HG02885 (cell line): ENCODE measurements around the gene DCTN1.
"Not testable (repeated sequence)": the region's sequence is repeated elsewhere in the genome, so short reads cannot be mapped to it uniquely, and the experiment has no call there.

Experiments used
- ATAC-seq: cut with Tn5 transposase; IDR thresholded peaks from one replicate; pipeline ENCODE4 v1.9.1; 2021; ENCODE audit warnings: mild to moderate bottlenecking; ENCODE audit not compliant: unreplicated experiment, poor library complexity

The DCTN1 gene

DNA sequence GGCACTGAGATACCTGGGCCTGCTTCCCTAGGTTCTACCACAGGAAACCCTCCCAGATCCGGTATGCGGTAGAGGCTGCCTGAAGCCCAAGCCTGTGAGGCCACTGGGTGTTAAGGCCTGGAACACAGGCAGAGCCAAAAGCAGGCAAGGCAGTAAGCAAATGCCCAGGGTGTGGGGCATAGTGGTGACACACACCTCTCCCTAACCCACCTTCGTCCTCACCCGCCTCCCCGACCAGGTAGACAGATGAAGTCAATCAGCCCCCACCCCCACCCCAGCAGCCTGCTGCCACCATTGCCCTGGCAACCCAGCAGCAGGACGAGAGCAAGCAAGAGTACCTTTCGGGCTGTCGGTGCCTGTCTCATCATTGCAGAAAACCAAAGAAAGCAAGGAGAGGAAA lies 6.1 kb downstream of the DCTN1 start:
- no peak for ATAC-seq

DNA sequence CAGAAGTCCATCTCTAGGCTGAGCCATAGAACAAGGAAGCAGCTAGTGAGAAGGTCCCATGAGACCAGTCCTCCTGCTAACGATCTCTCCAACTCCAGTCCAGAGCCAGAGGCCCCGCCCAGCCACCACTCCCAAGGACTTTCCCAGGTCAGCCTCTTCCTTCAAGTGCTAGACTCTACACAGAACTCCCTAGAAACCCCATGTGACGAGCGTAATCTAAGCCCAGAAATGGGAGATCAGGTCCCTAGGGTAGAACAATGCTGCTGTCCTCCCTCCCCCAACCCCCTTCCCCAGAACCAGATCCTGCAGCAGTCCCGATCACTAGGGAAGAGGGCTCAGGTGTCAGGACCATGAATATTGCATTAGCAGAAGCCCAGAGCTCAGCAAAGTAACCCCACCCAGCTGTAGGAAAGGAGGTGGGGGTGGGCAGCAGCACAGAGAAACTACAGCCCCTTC lies 6.9 kb downstream of the DCTN1 start:
- no peak for ATAC-seq

DNA sequence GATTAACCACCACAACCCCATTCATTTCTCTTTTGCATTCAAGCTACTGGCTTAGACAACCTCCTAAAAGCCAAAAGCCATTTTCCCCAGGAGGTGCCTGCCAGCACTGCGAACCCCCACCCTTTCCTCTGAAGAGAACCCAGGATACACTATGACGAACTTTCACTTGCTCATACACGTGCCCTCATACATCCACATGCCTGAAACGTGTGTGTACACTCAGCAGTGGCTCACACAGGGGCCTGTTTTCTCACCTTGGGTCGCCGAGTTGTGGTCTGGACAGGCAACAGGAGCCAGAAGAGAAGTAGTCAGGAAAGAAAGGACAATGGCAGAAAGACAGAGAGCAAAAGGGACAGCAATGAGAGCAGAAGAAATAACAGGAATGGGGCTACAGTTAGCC lies 7.4 kb downstream of the DCTN1 start:
- no peak for ATAC-seq

DNA sequence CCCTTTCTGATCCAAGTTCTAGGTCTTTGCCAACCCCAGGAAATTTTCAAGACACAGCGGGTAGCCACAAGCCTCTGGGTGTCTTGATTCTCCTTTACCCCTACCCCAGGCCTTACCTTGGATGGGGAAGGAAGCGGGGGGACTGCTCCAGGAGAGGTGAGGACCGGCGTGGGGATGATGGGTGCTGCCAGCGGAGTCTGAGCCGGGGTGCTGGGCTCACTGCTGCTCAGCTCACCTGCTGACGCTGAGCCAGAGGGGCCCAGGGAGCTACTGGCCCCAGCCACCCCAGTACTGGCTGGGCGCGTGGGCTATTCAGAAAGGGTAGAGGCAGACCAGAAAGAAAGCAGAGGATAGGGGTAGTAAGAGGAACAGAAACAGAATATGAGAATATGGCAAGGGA lies 8.7 kb downstream of the DCTN1 start:
- ATAC-seq: no peak

DNA sequence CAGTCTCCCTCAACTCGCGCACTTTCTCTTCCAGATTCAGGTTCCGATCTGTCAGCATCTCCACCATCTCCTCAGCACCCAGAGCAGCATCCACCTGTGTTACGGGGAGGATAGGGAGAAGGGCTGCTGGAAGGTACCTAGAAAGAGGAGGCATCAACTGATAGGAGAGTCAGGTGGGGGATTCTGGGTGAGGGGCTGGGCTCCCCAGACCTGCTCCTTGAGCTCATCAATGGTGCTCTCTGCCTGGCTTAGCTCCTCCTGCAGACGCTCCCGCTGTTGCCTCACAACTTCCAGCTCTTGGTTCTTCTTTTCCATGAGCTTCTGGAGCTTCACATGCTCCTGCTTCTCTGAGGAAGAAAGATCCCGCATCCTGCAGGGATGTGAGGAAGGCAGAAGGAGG lies 10.1 kb downstream of the DCTN1 start:
- ATAC-seq: no peak

DNA sequence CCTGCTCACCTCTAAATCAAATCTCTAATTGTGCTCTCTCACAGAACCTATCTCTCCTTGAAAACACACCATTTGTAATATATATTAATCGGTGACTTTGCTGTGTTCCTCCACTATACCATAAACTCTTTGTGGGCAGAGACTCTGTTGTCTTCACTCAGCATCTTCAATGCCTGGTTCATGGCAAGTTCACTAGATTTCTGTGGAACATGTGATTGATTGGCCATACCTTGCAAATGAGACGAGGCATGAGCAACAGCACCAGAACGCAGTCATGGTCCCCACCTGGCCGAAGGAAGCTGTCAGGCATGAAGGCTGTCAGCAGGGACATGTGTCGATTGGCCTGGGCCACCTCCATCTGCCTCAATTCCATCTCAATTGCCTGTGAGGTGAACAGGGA lies 11.6 kb downstream of the DCTN1 start:
- ATAC-seq: no peak

DNA sequence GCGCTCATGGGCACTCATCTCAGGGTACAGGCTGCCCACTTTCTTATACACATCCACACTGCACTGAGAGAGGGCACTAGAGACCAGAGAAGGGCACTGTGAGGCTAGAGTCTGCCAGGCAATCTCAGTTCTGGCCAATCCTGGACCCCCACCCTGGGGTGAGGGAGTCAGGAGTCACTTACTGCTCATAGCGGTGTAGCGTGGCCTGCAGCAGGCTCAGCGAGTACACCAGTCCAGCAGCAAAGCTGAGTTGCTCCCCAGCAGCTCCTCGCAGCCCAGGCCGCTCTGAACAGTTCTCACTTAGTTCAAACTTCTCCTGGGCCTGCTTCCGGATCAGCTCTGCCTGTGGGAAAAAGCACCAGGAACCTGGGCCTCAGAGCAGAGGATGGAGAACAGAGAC lies 12.3 kb downstream of the DCTN1 start:
- ATAC-seq: no peak

DNA sequence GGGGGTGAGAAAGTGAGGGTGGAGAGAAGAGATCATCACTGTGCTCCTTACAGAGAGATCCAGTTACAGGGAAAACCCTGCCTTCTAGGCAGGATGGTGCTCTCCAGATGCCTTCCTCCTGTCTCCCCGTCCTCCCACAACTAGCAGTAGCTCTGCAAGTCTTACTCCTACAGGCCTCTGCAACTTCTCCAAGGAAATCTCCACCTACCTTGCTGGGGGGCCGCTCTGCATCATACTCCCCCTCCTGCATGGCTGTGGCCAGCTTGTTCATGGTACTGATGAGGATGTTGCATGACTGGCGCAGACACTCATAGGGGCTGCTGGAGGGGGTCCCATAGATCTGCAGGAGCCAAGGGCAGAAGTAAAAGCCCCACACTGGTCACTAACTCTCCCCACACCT lies 14.1 kb downstream of the DCTN1 start:
- ATAC-seq: no peak

DNA sequence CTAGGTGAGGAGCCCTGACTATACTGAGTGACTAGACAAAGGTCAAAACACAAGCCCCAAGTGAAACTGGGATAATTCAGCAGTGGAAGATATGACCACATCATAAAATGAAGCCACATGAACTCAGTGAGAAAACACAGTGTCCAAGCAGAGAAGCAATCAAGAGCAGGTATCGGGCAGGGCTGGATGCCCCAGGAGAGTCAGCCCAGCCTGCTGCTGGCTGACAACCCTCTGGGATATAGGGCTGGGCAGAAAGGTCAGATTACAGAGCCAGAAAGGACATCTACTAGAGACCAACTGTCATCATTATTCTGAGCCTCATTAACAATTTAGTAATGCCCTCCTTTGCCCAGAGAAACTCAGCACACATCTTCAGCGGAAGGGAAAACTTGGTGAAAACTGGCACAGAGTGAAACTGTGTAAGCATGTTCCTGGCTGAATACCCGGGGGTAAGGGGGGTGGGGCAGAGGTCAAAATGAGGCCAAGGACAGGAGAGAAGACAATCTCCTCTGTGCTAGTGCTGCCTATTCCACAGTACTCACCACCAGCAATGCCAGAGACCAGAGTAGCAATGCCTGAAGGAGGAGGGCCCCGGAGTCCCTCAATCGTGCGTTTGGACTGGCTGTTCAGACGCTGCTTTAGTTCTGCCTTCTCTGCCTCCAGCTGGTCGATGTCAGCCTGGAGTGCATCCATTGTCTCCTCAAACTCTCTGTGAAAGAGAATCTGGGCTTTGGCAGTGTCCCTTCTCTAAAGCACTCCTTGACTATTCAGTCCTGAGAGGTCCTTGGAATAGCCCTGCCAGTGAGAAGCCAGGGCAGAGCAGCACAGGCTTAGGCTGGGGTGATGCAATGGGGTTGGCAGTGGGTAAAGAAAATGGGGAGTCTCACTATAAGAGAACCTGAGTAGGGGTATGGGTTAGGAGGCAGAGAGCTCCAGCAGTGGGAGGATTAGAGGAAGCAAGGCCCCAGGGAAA lies 15.3 kb downstream of the DCTN1 start:
- no peak for ATAC-seq

DNA sequence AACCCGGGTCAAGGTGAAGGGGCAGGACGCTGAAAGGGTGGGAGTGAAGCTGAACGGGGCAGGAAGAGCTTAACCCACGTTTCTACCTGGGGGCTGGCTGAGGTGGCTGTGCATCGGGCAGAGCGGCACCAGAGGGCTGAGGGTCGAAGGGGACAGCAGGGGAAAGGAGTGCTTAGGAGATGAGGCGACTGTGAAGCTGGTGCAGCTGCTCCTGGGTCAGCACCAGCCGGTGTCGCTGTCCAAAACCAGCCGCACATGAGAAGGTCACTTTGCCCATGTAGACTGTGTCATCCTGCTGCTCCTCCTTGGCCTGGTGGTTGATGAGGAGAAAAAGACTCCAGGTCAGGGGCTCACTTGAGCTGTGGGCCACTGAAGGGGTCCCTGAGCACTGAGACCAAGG lies 18.8 kb downstream of the DCTN1 start:
- no peak for ATAC-seq

DNA sequence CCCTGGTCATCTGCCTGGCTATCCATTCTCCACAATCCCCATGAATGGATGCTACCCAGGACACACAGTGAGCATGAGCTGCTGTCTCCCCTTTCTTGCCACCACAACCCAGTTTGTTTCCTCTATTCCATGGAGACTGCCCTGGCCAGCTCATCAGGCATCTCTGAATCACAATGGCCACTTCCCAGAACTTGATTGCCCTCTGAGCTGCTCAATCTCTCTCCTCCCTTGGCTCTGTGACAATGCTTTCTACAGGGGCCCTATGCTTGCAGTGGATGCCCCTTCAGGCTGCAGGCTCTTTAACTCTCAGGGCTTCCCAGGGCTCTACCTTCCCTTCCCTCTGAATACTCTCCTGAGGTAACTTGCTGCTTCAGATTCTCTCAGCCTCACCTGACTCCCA lies 22.5 kb downstream of the DCTN1 start:
- ATAC-seq: no peak

DNA sequence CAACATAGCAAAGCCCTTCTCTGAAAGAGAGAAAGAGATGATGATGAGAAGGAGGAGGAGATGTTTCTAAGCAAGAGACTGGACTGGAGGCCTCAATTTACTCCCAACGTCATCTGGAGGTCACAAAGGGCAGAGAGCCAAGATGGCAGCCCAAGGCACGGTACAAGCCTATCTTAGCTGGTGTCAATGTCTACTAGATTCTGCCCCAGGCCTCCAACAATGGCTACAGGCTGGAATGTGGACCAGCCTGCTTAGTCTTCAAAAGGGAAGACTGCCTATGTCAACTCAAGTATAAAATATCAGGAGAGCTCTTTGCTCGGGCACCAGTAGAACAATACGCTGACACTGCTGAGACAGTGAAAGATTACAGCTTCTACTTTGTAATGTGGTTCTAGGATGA lies 30.2 kb downstream of the DCTN1 start:
- no peak for ATAC-seq

DNA sequence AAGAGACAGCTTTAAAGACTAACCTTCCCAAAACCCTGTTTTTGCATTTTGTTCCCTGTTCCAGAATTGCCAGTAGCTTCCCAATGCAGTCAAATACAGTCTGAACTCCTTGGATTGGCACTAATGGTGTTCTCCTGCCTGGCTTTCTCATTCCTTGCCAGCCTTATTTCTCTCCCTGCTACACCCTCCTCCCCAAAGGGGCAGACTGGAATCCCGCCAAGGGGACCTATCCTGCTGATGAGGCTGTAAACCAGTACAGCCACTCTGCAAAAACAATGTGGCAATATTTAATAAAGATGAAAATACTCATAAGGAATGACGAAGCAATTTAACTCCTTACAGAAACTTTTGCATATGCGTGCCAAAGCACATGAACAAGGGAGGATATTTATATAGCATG lies 32.4 kb downstream of the DCTN1 start:
- no peak for ATAC-seq

DNA sequence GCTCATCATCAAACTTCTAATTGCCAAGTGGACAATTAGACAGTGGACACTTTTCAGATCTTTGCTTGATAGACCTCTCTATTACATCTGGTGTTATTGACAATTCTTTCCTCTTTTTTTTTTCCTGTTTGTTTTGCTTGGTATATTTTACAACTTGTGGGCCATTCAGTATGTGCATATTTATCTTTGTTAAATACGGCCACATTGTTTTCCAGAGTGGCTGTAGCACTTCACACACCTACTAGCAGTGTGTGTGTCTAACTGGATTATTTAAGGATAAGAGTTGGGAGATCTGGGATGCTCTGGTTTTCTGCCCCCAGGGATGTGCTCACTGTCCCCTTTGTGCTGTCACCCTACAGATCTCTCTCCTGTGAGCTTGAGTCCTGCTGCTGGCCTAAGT lies 32.8 kb downstream of the DCTN1 start:
- ATAC-seq: no peak

DNA sequence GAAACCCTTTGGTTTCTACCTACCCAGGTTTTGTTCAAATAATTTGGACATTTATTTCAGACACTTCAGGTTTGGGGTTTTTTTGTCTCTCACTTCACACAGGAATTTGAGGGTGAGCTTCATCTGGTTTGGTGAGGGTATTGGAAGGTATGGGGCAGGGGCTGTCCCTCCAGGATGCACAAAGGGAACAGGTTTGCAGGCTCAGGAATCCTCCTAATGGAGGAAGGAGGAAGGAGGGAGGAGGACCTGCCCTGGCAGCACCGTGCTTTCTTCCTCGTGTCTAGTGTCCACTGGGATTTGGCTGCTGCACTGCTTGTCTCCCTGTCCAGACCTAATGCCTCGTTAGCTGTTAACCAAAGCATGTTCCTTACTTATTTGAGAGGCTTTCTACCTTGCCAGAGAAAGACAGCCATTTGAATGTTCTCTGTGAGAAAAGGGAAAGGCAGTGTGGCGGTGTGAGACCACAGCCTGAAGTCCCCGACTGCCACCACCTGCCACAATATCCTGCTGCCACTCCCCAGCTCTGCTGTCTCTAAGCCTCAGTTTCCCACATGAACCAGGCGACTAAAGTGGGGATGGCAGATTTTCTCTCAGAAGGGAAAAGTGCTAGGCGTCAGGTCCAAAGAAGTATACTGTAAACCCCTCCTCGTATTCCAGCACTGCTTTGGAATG lies 34.7 kb downstream of the DCTN1 start:
- ATAC-seq: no peak

DNA sequence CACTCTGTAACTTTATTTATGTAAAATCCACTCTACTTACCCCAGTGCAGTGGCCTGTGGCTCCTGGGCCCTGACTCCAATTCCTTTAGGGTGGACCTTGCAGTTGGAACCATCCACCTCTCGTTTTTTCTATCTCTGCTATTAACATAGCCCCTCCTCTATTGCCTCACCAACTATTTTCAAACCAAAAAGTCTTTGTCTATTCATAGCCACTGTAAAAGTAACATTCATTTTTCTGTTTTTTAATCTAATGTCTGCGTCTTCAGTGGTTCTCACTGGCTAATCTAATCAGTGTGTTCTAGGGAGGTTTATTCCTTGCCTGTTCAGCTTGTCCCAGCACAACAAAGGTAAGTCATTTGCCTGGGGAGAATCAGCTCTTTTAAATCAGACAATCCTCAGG lies 36.8 kb downstream of the DCTN1 start, which contains the start of gene SLC4A5:
SLC4A5 (minus strand) TSS at position 101 of the 400 bp plus-strand sequence. CDS start 28,393 bp downstream, outside the sequence.
- no peak for ATAC-seq

DNA sequence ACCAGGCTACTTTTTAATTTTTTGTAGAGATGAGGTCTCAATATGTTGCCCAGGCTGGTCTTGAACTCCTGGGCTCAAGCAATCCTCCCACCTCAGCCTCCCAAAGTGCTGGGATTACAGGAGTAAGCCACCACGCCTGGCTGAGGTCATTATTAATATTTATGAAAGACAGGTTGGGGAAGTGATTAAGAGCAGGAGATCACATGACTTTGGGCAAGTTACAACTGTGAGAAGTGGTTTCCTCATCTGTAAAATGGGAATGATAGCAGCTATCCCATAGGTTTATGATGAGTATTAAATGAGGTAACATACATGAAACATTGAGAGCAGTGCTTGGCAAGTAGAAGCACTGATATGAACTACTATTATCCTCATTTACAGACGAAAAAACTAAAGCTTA lies 43.9 kb downstream of the DCTN1 start:
- not testable (repeated sequence) for ATAC-seq

DNA sequence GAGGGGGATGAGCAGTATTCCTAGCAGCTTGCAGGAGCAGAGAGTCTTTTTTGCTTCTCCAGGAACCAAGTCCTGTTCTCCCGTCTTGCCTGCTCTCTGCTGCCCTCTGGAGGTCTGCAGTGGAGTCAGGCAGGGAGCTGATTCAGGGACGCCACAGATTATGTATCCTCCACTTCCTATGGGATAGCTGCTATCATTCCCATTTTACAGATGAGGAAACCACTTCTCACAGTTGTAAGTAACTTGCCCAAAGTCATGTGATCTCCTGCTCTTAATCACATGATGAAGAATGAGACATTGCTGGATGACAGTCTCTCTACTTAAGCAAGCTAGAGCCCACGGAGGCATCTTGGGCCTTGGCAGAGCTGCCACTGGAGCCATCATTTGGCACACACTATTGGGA lies 45.2 kb downstream of the DCTN1 start:
- ATAC-seq: peak; percentile 60

DNA sequence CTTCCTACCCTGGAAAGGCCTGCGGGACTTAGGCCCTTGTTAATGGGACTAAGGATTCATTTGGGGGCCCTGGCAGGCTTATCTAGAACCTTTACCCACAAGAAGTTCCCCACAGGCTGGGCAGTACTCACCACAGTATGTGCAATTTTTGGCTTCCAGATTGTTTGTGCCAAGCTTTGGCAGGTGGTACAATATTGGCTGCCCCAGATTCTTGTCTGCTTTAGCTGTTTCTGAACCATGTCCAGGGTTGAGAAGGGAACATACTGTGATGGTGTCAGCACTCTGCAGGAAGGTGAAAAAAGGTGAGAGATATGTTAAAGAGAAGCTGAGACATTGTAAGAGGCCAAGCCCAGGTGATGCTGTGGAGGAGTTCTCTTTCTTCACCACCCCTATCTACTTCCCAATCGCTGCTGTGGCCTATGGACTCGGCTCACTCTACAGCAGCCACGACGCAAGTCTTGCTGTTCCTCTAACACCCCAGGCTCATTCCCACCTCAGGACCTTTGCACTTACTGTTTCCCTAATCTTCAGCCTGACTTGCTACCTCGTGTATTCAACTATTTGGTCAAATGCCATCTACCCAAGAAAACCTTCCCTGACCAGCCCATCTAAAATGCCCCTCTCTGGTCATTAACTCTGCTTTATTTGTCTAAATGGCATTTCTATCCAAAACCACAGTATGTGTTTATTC lies 46.1 kb downstream of the DCTN1 start:
- ATAC-seq: no peak

DNA sequence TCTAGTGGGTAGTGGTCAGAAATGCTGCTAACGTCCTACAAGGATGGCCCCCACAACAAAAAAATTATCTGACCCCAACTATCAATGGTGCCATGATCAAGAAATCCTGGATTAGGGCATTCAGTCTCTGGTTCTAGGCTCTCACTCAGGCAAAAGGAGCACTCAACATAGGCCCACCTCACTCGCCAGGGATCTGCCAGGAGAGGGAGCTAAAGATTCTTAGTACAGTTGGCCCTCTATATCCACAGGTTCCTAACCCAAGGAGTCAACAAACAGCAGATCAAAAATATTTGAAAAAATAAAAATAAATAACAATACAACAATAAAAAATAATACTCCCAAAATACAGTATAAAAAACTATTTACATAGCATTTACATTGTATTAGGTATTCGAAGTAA lies 46.9 kb downstream of the DCTN1 start:
- no peak for ATAC-seq
